HEK293 (cell line): Measurements from ENCODE around the gene SERINC5.

Experiments
- CTCF ChIA-PET: fragments of 350-600 bp; formaldehyde crosslinking; extraction: SDS; loops from one replicate; lab custom pipeline; 2021; ENCODE audit warnings: antibody characterized with exemption; lab: Yijun Ruan, JAX
- POLR2A ChIA-PET: fragments of 300-600 bp; formaldehyde crosslinking; extraction: SDS; loops from one replicate; lab custom pipeline; 2020; ENCODE audit warnings: antibody characterized with exemption, inconsistent platforms; lab: Yijun Ruan, JAX
- H3K27ac ChIP-seq: fragments of 200-500 bp; sonication (Bioruptor generic); 2 replicates; pipeline ENCODE4 v1.5.1; 2014; ENCODE audit warnings: low read depth, low read length, control low read depth, inconsistent platforms; ENCODE audit errors: extremely low read depth
- H3K36me3 ChIP-seq, 2 experiments: fragments of 200-500 bp in 1 of 2; sonication (Bioruptor generic) in 1 of 2; 1 replicate in 1 of 2; 2 replicates in 1 of 2; pipeline ENCODE4 v1.5.1; 2014 to 2017; ENCODE audit warnings: inconsistent platforms in 2 of 2, low read length in 2 of 2; ENCODE audit not compliant: control insufficient read depth in 2 of 2, insufficient read depth in 1 of 2
- H3K4me1 ChIP-seq: fragments of 200-500 bp; sonication (Bioruptor generic); 2 replicates; pipeline ENCODE4 v1.5.1; 2014; ENCODE audit warnings: mild to moderate bottlenecking, low read length, inconsistent platforms; ENCODE audit not compliant: control insufficient read depth, insufficient read depth
- H3K4me3 ChIP-seq: 2 replicates; pipeline ENCODE4 v1.5.1; 2011; ENCODE audit warnings: low read depth, mild to moderate bottlenecking, control low read depth, low read length, moderate library complexity
- H3K9me3 ChIP-seq: fragments of 200-500 bp; sonication (Bioruptor generic); 2 replicates; pipeline ENCODE4 v1.5.1; 2014; ENCODE audit warnings: low read depth, low read length, inconsistent platforms; ENCODE audit not compliant: control insufficient read depth, insufficient read depth
- INSM2 ChIP-seq: fragments of 450-650 bp; formaldehyde crosslinking; IDR thresholded peaks from 2 replicates; pipeline ENCODE4 v1.5.1; 2016; ENCODE audit warnings: missing biosample characterization, missing genetic modification characterization
- RBAK ChIP-seq: fragments of 450-650 bp; formaldehyde crosslinking; IDR thresholded peaks from 2 replicates; pipeline ENCODE4 v1.5.1; 2016; ENCODE audit warnings: missing biosample characterization, missing genetic modification characterization
- TCF7L2 ChIP-seq: IDR thresholded peaks from 2 replicates; pipeline ENCODE4 v1.6.1; 2011; ENCODE audit warnings: low read depth, mild to moderate bottlenecking, inconsistent platforms, low read length, moderate library complexity, borderline replicate concordance
- YY2 ChIP-seq: fragments of 450-650 bp; formaldehyde crosslinking; IDR thresholded peaks from 2 replicates; pipeline ENCODE4 v1.5.1; 2016; ENCODE audit warnings: missing biosample characterization, missing genetic modification characterization
- ZEB2 ChIP-seq: fragments of 450-650 bp; formaldehyde crosslinking; IDR thresholded peaks from 2 replicates; pipeline ENCODE4 v1.5.1; 2016; ENCODE audit warnings: missing biosample characterization, missing genetic modification characterization
- ZNF10 ChIP-seq: fragments of 450-650 bp; formaldehyde crosslinking; IDR thresholded peaks from 2 replicates; pipeline ENCODE4 v1.5.1; 2017; ENCODE audit warnings: missing biosample characterization, missing genetic modification characterization
- ZNF239 ChIP-seq: fragments of 450-650 bp; formaldehyde crosslinking; IDR thresholded peaks from 2 replicates; pipeline ENCODE4 v1.5.1; 2016; ENCODE audit warnings: missing biosample characterization, missing genetic modification characterization
- ZNF280C ChIP-seq: fragments of 450-650 bp; formaldehyde crosslinking; IDR thresholded peaks from 2 replicates; pipeline ENCODE4 v1.5.1; 2016; ENCODE audit warnings: missing biosample characterization, missing genetic modification characterization
- ZNF362 ChIP-seq: fragments of 450-650 bp; formaldehyde crosslinking; IDR thresholded peaks from 2 replicates; pipeline ENCODE4 v1.5.1; 2016; ENCODE audit warnings: missing biosample characterization, missing genetic modification characterization
- ZNF404 ChIP-seq: fragments of 450-650 bp; formaldehyde crosslinking; IDR thresholded peaks from 2 replicates; pipeline ENCODE4 v1.5.1; 2017; ENCODE audit warnings: missing biosample characterization, missing genetic modification characterization
- ZNF501 ChIP-seq: fragments of 450-650 bp; formaldehyde crosslinking; IDR thresholded peaks from 2 replicates; pipeline ENCODE4 v1.5.1; 2016; ENCODE audit warnings: missing biosample characterization, missing genetic modification characterization
- ZNF510 ChIP-seq: fragments of 450-650 bp; formaldehyde crosslinking; IDR thresholded peaks from 2 replicates; pipeline ENCODE4 v1.5.1; 2018; ENCODE audit warnings: mild to moderate bottlenecking, missing genetic modification characterization, missing biosample characterization; ENCODE audit not compliant: insufficient replicate concordance
- ZNF548 ChIP-seq: fragments of 450-650 bp; formaldehyde crosslinking; IDR thresholded peaks from 2 replicates; pipeline ENCODE4 v1.5.1; 2016; ENCODE audit warnings: missing biosample characterization, missing genetic modification characterization
- ZNF549 ChIP-seq: fragments of 450-650 bp; IDR thresholded peaks from 2 replicates; pipeline ENCODE4 v1.5.1; 2018; ENCODE audit warnings: missing biosample characterization, missing genetic modification characterization, mild to moderate bottlenecking, inconsistent platforms, moderate library complexity
- ZNF571 ChIP-seq: fragments of 450-650 bp; formaldehyde crosslinking; IDR thresholded peaks from 2 replicates; pipeline ENCODE4 v1.5.0; 2017; ENCODE audit warnings: missing biosample characterization, missing genetic modification characterization
- ZNF624 ChIP-seq: fragments of 450-650 bp; formaldehyde crosslinking; IDR thresholded peaks from 2 replicates; pipeline ENCODE4 v1.5.1; 2017; ENCODE audit warnings: missing biosample characterization, missing genetic modification characterization
- ZNF677 ChIP-seq: fragments of 450-650 bp; IDR thresholded peaks from 2 replicates; pipeline ENCODE4 v1.5.0; 2018; ENCODE audit warnings: missing biosample characterization, mild to moderate bottlenecking, missing genetic modification characterization, moderate library complexity
- ZNF704 ChIP-seq: fragments of 450-650 bp; formaldehyde crosslinking; IDR thresholded peaks from 2 replicates; pipeline ENCODE4 v1.5.1; 2016; ENCODE audit warnings: missing biosample characterization, missing genetic modification characterization
- TF ChIP-seq, protein P1 (sequence below): fragments of 450-650 bp; formaldehyde crosslinking; IDR thresholded peaks from 2 replicates; pipeline ENCODE4 v1.5.1; 2016; ENCODE audit warnings: missing biosample characterization, missing genetic modification characterization
- TF ChIP-seq, protein P2 (sequence below): fragments of 450-650 bp; formaldehyde crosslinking; IDR thresholded peaks from 2 replicates; pipeline ENCODE4 v1.5.1; 2016; ENCODE audit warnings: missing biosample characterization, missing genetic modification characterization, borderline replicate concordance

The SERINC5 gene

GRCh38 chr5:80127116-80127552, 128.7 kb downstream of the SERINC5 start (continued):
- TF ChIP-seq, protein P1, sequence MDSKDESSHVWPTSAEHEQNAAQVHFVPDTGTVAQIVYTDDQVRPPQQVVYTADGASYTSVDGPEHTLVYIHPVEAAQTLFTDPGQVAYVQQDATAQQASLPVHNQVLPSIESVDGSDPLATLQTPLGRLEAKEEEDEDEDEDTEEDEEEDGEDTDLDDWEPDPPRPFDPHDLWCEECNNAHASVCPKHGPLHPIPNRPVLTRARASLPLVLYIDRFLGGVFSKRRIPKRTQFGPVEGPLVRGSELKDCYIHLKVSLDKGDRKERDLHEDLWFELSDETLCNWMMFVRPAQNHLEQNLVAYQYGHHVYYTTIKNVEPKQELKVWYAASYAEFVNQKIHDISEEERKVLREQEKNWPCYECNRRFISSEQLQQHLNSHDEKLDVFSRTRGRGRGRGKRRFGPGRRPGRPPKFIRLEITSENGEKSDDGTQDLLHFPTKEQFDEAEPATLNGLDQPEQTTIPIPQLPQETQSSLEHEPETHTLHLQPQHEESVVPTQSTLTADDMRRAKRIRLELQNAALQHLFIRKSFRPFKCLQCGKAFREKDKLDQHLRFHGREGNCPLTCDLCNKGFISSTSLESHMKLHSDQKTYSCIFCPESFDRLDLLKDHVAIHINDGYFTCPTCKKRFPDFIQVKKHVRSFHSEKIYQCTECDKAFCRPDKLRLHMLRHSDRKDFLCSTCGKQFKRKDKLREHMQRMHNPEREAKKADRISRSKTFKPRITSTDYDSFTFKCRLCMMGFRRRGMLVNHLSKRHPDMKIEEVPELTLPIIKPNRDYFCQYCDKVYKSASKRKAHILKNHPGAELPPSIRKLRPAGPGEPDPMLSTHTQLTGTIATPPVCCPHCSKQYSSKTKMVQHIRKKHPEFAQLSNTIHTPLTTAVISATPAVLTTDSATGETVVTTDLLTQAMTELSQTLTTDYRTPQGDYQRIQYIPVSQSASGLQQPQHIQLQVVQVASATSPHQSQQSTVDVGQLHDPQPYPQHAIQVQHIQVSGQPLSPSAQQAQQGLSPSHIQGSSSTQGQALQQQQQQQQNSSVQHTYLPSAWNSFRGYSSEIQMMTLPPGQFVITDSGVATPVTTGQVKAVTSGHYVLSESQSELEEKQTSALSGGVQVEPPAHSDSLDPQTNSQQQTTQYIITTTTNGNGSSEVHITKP (tag by site-specific recombination), result no peak
- TF ChIP-seq ZEB2 (tag by site-specific recombination), result no peak
- no peak for TF ChIP-seq ZNF280C (tag by site-specific recombination)
- TF ChIP-seq ZNF510 (tag by site-specific recombination), result no peak
- no peak for TF ChIP-seq ZNF10 (tag by site-specific recombination)
- TF ChIP-seq, protein P2, sequence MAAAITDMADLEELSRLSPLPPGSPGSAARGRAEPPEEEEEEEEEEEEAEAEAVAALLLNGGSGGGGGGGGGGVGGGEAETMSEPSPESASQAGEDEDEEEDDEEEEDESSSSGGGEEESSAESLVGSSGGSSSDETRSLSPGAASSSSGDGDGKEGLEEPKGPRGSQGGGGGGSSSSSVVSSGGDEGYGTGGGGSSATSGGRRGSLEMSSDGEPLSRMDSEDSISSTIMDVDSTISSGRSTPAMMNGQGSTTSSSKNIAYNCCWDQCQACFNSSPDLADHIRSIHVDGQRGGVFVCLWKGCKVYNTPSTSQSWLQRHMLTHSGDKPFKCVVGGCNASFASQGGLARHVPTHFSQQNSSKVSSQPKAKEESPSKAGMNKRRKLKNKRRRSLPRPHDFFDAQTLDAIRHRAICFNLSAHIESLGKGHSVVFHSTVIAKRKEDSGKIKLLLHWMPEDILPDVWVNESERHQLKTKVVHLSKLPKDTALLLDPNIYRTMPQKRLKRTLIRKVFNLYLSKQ (tag by site-specific recombination), result no peak
- TF ChIP-seq, all 188 proteins: peak for 0

GRCh38 chr5:80125962-80126480, 129.8 kb downstream of the SERINC5 start:
- Histone ChIP-seq H3K9me3 (no peaks in the 10 kb centered on the region), H3K4me3 (no peak overlapping the region), H3K27ac (no peak overlapping the region), H3K4me1 (no peaks in the 10 kb centered on the region; the same call in 1 of the 2 replicates), H3K36me3 (no peaks in the 10 kb centered on the region)
- TF ChIP-seq ZNF404 (tag by site-specific recombination) (no peak), ZNF501 (tag by site-specific recombination) (no peak), INSM2 (tag by site-specific recombination) (no peak), TCF7L2 (no peak), ZNF239 (tag by site-specific recombination) (no peak), ZNF548 (tag by site-specific recombination) (no peak), ZNF549 (tag by site-specific recombination) (no peak), RBAK (tag by site-specific recombination) (no peak), ZNF677 (no peak), ZNF10 (tag by site-specific recombination) (no peak), ZNF571 (no peak), ZNF704 (tag by site-specific recombination) (no peak), ZNF624 (tag by site-specific recombination) (no peak), ZNF362 (tag by site-specific recombination) (no peak), YY2 (tag by site-specific recombination) (no peak)
- POLR2A ChIA-PET, result no interaction called here
- CTCF ChIA-PET, result interaction anchor here (0.6 to 1.8 kb wide), 4 partner anchors 13 to 42 kb away, joined by 3 to 6 read pairs (median 4); no protein-coding TSS in a partner anchor
